ENCODE results near the gene WDR33. TPM values are rescaled to one million over a fixed set of nuclear protein-coding genes. Genes with fewer than 3 reads are reported as not detected.

Gene WDR33
- total RNA-seq, 1 experiment from 2014 or later = 46.7 TPM

DNA sequence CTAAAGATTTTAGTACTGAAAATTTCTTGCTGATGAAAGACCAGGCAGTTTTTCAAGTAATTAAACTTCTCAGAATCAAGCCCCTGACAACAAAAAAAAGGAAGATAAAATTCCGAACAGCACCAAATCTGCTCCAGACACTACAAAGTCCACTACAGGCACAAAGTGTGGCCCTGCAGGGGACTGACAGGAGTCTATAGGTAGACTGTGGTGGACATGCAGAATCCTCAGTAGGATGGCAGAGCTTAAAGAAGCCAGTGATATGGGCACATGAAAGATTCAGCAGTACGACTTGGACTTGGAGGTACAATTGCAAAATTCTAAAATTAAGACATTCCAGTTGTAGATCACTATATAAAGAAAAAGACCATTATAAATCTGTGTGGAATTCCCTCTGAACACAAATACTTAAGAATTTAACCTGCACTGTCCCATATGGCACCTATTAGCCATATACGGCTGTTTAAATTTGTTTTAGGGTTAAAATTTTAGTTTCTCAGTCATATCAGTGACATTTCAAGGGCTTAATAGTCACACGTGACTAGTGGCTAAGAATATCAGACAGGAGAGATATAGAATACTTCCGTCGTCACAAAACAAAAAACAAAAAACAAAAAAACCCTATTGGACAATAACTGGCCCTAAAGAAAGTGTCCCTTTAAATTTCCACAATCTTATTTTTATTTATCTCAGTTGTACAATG is 77.7 kb downstream of the WDR33 start:
- ChIA-PET POLR2A (no interaction called here), CTCF (no interaction called here)
- H3K9me3 Mint-ChIP-seq (ENCODE audit: unreplicated experiment) = no peaks in the 10 kb centered on the region
- no peak overlapping the region for H3K4me3 Mint-ChIP-seq (ENCODE audit: unreplicated experiment)
- no TSS peak for BruUV-seq (replicated peaks)
- no peak for DNase-seq (ENCODE audit: unreplicated experiment)
- intact Hi-C loops (cut with micrococcal nuclease) = no loop called here
- H3K27me3 Mint-ChIP-seq (ENCODE audit: insufficient read depth, unreplicated experiment) = no peaks in the 10 kb centered on the region
- H3K27ac Mint-ChIP-seq (ENCODE audit: low read depth, unreplicated experiment) = no peak overlapping the region
- H3K36me3 Mint-ChIP-seq (ENCODE audit: insufficient read depth, unreplicated experiment) = peaks cover 29% of the 10 kb centered on the region
- H3K4me1 Mint-ChIP-seq (ENCODE audit: insufficient read depth, unreplicated experiment) = peaks cover 11% of the 10 kb centered on the region
- TF ChIP-seq, protein P1, sequence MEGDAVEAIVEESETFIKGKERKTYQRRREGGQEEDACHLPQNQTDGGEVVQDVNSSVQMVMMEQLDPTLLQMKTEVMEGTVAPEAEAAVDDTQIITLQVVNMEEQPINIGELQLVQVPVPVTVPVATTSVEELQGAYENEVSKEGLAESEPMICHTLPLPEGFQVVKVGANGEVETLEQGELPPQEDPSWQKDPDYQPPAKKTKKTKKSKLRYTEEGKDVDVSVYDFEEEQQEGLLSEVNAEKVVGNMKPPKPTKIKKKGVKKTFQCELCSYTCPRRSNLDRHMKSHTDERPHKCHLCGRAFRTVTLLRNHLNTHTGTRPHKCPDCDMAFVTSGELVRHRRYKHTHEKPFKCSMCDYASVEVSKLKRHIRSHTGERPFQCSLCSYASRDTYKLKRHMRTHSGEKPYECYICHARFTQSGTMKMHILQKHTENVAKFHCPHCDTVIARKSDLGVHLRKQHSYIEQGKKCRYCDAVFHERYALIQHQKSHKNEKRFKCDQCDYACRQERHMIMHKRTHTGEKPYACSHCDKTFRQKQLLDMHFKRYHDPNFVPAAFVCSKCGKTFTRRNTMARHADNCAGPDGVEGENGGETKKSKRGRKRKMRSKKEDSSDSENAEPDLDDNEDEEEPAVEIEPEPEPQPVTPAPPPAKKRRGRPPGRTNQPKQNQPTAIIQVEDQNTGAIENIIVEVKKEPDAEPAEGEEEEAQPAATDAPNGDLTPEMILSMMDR (IDR thresholded peaks at IDR 0.05; ENCODE audit: unreplicated experiment) = no peak

DNA sequence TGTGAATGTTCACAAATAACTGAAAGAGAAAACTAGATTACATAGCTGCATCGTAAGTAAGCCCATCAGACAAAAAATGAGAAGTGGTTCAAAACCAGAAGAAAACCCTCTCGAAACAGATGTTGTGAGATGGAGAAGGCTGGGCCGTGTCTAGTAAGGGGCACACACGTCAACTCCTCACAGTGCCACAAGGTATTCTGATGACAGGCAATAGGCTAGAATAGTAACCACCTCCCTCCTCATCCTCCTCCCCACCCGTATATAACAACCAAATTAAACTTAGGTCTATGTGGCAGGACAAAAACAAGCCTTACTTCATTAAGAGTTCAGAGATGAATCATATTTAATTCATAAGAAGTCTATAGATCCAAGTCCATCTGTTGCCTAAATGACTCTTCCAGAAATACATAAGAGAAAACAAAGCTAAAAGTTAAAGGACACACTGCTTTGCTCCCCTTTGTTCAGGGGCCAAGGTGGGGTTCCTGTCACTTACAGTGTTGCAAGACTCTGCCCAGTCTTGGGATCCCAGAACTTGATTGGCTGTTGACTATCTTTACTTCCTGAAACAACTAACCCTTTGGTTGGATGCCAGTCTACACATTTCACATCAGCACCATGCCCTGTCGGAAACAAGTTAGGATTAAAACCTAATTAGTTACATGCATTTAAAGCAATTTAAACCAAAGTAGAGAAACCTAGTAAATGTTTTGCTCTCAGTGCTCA is 84.7 kb downstream of the WDR33 start:
- H3K36me3 Mint-ChIP-seq (ENCODE audit: insufficient read depth, unreplicated experiment) = peaks cover 38% of the 10 kb centered on the region
- no peaks in the 10 kb centered on the region for H3K9me3 Mint-ChIP-seq (ENCODE audit: unreplicated experiment)
- no TSS peak for BruUV-seq (replicated peaks)
- no peaks in the 10 kb centered on the region for H3K27me3 Mint-ChIP-seq (ENCODE audit: insufficient read depth, unreplicated experiment)
- ChIA-PET CTCF (no interaction called here), POLR2A (interaction anchor here (1.0 to 2.6 kb wide), 3 partner anchors 8 to 44 kb away, joined by 3 to 12 read pairs (median 3); no protein-coding TSS in a partner anchor)
- H3K27ac Mint-ChIP-seq (ENCODE audit: low read depth, unreplicated experiment) = no peak overlapping the region
- intact Hi-C loops (cut with micrococcal nuclease) = no loop called here
- peaks cover 10% of the 10 kb centered on the region for H3K4me1 Mint-ChIP-seq (ENCODE audit: insufficient read depth, unreplicated experiment)
- H3K4me3 Mint-ChIP-seq (ENCODE audit: unreplicated experiment) = no peak overlapping the region
- TF ChIP-seq, protein P1 (IDR thresholded peaks at IDR 0.05; ENCODE audit: unreplicated experiment) = no peak
- no peak for DNase-seq (ENCODE audit: unreplicated experiment)

DNA sequence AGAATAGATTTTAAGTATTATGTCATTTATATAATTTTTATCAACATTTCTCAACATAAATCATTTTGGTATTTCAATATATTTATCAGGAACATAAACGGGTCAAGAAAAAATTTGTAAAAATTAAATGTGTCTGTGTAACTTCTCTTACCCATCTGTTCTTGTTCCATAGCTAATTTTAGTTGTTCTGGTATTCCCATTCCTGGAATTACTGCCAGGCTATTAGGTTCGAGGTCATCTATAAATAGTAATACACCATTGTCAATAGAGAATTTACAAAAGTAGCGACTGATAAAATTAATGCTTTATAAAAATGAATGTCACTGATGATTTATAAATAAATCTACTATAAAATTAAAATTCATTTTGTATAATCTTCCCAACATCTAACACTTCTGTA is 88.2 kb downstream of the WDR33 start:
- ChIA-PET CTCF (no interaction called here), POLR2A (interaction anchor here (0.7 to 1.9 kb wide), 2 partner anchors 21 to 407 kb away, joined by 4 read pairs; no protein-coding TSS in a partner anchor)
- no peak for DNase-seq (ENCODE audit: unreplicated experiment)
- intact Hi-C loops (cut with micrococcal nuclease) = no loop called here
- peaks cover 53% of the 10 kb centered on the region for H3K36me3 Mint-ChIP-seq (ENCODE audit: insufficient read depth, unreplicated experiment)
- H3K27ac Mint-ChIP-seq (ENCODE audit: low read depth, unreplicated experiment) = peak overlapping the region; percentile 82
- H3K27me3 Mint-ChIP-seq (ENCODE audit: insufficient read depth, unreplicated experiment) = no peaks in the 10 kb centered on the region
- BruUV-seq (replicated peaks) = no TSS peak
- H3K9me3 Mint-ChIP-seq (ENCODE audit: unreplicated experiment) = no peaks in the 10 kb centered on the region
- H3K4me1 Mint-ChIP-seq (ENCODE audit: insufficient read depth, unreplicated experiment) = peaks cover 10% of the 10 kb centered on the region
- TF ChIP-seq, protein P1 (IDR thresholded peaks at IDR 0.05; ENCODE audit: unreplicated experiment) = no peak
- H3K4me3 Mint-ChIP-seq (ENCODE audit: unreplicated experiment) = no peak overlapping the region

DNA sequence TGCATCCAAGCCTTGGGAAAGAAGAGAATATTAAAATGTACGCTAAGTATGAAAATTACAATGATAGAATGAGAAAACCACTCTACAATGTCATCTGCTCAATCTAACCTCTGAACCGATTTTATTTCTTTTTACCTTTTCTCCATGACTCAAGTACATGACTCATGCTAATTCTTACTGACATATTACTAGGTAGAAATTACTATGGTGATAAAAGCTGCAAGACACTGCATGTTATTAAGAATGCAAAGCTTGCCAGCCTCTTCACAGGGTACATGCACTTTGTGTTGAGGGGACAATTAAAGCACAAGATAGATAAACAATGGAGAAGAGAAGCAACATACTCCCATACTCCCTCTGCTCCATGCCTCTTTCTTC is 89.0 kb downstream of the WDR33 start:
- DNase-seq (ENCODE audit: unreplicated experiment) = peak; percentile 54
- Mint-ChIP-seq H3K36me3 (ENCODE audit: insufficient read depth, unreplicated experiment) (peaks cover 61% of the 10 kb centered on the region), H3K4me1 (ENCODE audit: insufficient read depth, unreplicated experiment) (peaks cover 10% of the 10 kb centered on the region), H3K4me3 (ENCODE audit: unreplicated experiment) (no peak overlapping the region), H3K27ac (ENCODE audit: low read depth, unreplicated experiment) (peak overlapping the region; percentile 82), H3K27me3 (ENCODE audit: insufficient read depth, unreplicated experiment) (no peaks in the 10 kb centered on the region), H3K9me3 (ENCODE audit: unreplicated experiment) (no peaks in the 10 kb centered on the region)
- ChIA-PET CTCF (interaction anchor here (0.6 kb wide), 1 partner anchor 16 kb away, joined by 3 read pairs; no protein-coding TSS in a partner anchor), POLR2A (interaction anchor here (1.3 to 2.2 kb wide), 2 partner anchors 8 to 89 kb away, joined by 5 read pairs; partner anchors contain the start of gene WDR33)
- intact Hi-C loops (cut with micrococcal nuclease) = no loop called here
- TF ChIP-seq, protein P1 (IDR thresholded peaks at IDR 0.05; ENCODE audit: unreplicated experiment) = no peak
- BruUV-seq (replicated peaks) = no TSS peak

Measured in MCF 10A (cell line).